ENCODE measurements around the gene NUSAP1.

The NUSAP1 gene

DNA sequence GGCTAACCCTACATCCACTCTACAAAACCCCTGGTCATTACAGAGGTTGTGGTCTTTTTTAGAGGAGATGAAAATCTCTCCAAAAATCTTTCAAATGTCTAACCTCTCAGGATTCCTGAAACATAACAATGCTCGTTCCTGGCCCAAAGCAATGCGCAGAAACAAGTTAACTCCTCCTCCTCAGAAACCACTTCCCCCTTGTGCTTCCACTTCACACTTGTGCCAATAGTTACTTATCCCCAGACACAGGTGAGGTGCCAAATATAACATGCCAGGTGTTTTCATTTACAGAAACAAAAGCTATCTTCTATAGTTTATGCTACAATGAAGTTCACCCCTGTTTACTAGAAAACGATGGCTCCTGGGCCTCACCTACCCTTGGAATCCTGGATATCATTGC is 63.4 kb downstream of the NUSAP1 start:
- TF ChIP-seq OSR1 (CRISPR knock-in tag; IDR thresholded peaks at IDR 0.05) (no peak), CSDC2 (CRISPR knock-in tag; IDR thresholded peaks at IDR 0.05) (no peak), TOX (CRISPR knock-in tag; IDR thresholded peaks at IDR 0.05; ENCODE audit: borderline replicate concordance) (no peak), ZNF565 (CRISPR knock-in tag; conservative IDR thresholded peaks at IDR 0.05; ENCODE audit: low read depth) (no peak), GLIS3 (CRISPR knock-in tag; IDR thresholded peaks at IDR 0.05) (no peak), ISL1 (CRISPR knock-in tag; IDR thresholded peaks at IDR 0.05) (no peak), BACH2 (CRISPR knock-in tag; IDR thresholded peaks at IDR 0.05; ENCODE audit: borderline replicate concordance) (no peak), ZNF70 (CRISPR knock-in tag; IDR thresholded peaks at IDR 0.05) (no peak), TCF4 (CRISPR knock-in tag; IDR thresholded peaks at IDR 0.05; ENCODE audit: borderline replicate concordance) (no peak), ZNF8 (CRISPR knock-in tag; IDR thresholded peaks at IDR 0.05) (no peak)
- TF ChIP-seq, protein P1, sequence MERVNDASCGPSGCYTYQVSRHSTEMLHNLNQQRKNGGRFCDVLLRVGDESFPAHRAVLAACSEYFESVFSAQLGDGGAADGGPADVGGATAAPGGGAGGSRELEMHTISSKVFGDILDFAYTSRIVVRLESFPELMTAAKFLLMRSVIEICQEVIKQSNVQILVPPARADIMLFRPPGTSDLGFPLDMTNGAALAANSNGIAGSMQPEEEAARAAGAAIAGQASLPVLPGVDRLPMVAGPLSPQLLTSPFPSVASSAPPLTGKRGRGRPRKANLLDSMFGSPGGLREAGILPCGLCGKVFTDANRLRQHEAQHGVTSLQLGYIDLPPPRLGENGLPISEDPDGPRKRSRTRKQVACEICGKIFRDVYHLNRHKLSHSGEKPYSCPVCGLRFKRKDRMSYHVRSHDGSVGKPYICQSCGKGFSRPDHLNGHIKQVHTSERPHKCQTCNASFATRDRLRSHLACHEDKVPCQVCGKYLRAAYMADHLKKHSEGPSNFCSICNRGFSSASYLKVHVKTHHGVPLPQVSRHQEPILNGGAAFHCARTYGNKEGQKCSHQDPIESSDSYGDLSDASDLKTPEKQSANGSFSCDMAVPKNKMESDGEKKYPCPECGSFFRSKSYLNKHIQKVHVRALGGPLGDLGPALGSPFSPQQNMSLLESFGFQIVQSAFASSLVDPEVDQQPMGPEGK (CRISPR knock-in tag; IDR thresholded peaks at IDR 0.05; ENCODE audit: borderline replicate concordance) = no peak
- TF ChIP-seq, protein P2, sequence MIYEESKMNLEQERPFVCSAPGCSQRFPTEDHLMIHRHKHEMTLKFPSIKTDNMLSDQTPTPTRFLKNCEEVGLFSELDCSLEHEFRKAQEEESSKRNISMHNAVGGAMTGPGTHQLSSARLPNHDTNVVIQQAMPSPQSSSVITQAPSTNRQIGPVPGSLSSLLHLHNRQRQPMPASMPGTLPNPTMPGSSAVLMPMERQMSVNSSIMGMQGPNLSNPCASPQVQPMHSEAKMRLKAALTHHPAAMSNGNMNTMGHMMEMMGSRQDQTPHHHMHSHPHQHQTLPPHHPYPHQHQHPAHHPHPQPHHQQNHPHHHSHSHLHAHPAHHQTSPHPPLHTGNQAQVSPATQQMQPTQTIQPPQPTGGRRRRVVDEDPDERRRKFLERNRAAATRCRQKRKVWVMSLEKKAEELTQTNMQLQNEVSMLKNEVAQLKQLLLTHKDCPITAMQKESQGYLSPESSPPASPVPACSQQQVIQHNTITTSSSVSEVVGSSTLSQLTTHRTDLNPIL (CRISPR knock-in tag; IDR thresholded peaks at IDR 0.05; ENCODE audit: low read depth) = no peak
- TF ChIP-seq, protein P3, sequence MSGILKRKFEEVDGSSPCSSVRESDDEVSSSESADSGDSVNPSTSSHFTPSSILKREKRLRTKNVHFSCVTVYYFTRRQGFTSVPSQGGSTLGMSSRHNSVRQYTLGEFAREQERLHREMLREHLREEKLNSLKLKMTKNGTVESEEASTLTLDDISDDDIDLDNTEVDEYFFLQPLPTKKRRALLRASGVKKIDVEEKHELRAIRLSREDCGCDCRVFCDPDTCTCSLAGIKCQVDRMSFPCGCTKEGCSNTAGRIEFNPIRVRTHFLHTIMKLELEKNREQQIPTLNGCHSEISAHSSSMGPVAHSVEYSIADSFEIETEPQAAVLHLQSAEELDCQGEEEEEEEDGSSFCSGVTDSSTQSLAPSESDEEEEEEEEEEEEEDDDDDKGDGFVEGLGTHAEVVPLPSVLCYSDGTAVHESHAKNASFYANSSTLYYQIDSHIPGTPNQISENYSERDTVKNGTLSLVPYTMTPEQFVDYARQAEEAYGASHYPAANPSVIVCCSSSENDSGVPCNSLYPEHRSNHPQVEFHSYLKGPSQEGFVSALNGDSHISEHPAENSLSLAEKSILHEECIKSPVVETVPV (CRISPR knock-in tag; IDR thresholded peaks at IDR 0.05) = no peak
- TF ChIP-seq, protein P4, sequence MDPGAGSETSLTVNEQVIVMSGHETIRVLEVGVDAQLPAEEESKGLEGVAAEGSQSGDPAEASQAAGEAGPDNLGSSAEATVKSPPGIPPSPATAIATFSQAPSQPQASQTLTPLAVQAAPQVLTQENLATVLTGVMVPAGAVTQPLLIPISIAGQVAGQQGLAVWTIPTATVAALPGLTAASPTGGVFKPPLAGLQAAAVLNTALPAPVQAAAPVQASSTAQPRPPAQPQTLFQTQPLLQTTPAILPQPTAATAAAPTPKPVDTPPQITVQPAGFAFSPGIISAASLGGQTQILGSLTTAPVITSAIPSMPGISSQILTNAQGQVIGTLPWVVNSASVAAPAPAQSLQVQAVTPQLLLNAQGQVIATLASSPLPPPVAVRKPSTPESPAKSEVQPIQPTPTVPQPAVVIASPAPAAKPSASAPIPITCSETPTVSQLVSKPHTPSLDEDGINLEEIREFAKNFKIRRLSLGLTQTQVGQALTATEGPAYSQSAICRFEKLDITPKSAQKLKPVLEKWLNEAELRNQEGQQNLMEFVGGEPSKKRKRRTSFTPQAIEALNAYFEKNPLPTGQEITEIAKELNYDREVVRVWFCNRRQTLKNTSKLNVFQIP (CRISPR knock-in tag; IDR thresholded peaks at IDR 0.05; ENCODE audit: borderline replicate concordance, low read depth) = no peak
- ATAC-seq = no peak

DNA sequence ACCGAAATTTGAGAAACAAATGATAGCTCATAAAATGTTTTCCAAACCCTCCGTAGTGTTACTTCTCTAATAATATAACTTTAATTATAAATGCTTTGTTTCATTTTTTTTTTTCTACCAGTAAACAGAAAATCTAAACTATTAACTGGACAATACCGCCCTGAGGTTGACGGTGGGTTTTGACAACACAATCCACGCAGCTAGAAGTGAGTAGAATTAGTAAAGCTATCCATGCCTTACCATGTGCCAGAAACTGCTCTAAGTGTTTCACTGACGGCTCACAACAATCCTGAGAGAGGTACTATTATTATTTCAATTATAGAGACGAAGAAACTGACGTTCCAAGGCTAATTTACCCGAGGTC is 69.2 kb downstream of the NUSAP1 start:
- no peak for TF ChIP-seq TCF4 (CRISPR knock-in tag; IDR thresholded peaks at IDR 0.05; ENCODE audit: borderline replicate concordance)
- TF ChIP-seq ZNF8 (CRISPR knock-in tag; IDR thresholded peaks at IDR 0.05) = no peak
- ATAC-seq = peak; percentile 52

DNA sequence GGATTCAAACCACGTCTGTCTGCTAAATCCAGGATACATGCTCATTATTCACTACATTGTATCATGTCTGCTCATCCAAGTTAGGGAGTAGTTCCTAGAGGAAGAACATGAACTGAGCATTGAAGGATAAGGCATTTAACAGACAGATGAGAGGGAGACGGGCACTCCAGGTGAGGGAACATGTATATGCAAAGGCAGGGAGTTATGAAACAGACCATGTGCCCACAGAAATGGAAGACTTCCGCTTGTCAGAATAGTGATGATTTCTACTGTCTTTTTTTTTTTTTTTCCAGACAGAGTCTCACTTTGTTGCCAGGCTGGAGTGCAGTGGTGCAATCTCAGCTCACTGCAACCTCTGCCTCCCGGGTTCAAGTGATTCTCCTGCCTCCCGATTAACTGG is 74.7 kb downstream of the NUSAP1 start:
- ATAC-seq = no peak
- no peak for TF ChIP-seq ISL1 (CRISPR knock-in tag; IDR thresholded peaks at IDR 0.05)

DNA sequence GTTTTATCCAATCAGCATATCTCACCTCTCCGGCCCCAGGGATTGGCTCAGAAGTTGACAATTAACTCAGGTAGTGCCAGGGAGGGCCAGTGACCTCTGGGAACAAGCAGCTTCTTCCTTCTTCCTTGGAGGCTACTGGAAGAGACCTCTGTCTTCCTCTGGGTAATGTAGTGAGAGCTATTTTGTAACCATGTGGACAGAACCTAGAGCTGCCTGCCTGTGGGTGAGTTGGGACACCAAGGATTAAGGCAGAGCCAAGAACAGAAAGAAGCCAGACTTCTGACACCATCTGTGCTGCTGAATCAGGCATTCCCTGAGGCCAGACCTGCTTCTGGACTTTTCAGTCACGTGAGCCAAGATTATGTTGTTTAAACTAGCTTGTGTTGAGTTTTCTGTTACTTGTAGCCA is 75.6 kb downstream of the NUSAP1 start:
- ATAC-seq = no peak
- TF ChIP-seq ISL1 (CRISPR knock-in tag; IDR thresholded peaks at IDR 0.05) (no peak), CSDC2 (CRISPR knock-in tag; IDR thresholded peaks at IDR 0.05) (no peak), ZNF565 (CRISPR knock-in tag; conservative IDR thresholded peaks at IDR 0.05; ENCODE audit: low read depth) (no peak), OSR1 (CRISPR knock-in tag; IDR thresholded peaks at IDR 0.05) (no peak), ZC3H10 (CRISPR knock-in tag; IDR thresholded peaks at IDR 0.05) (no peak), PPARA (CRISPR knock-in tag; IDR thresholded peaks at IDR 0.05; ENCODE audit: borderline replicate concordance) (no peak), ZNF70 (CRISPR knock-in tag; IDR thresholded peaks at IDR 0.05) (no peak)
- TF ChIP-seq, protein P4 (CRISPR knock-in tag; IDR thresholded peaks at IDR 0.05; ENCODE audit: borderline replicate concordance, low read depth) = no peak
- TF ChIP-seq, protein P2 (CRISPR knock-in tag; IDR thresholded peaks at IDR 0.05; ENCODE audit: low read depth) = no peak

DNA sequence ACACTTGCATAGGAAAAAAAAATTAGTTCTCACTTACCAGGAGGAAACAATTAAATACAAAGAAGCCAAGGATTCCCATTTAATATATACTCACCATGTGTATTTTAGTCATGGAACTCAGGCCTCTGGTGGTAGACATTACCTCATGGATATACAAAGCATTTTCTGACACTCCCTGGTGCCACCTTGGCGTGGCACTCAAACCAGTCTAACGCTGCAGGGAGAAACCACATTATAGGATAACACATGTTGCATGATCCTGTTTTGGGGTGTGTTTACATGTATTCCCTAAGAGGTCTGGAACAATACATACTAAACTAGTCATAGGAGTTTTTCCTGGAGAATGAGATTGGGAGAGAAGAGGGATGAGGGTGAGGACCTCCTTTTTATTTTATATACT is 78.3 kb downstream of the NUSAP1 start:
- TF ChIP-seq ZFP3 (CRISPR knock-in tag; IDR thresholded peaks at IDR 0.05) (no peak), ZFP30 (CRISPR knock-in tag; IDR thresholded peaks at IDR 0.05) (no peak), GLIS3 (CRISPR knock-in tag; IDR thresholded peaks at IDR 0.05) (no peak), PPARA (CRISPR knock-in tag; IDR thresholded peaks at IDR 0.05; ENCODE audit: borderline replicate concordance) (no peak), ISL1 (CRISPR knock-in tag; IDR thresholded peaks at IDR 0.05) (no peak), OSR1 (CRISPR knock-in tag; IDR thresholded peaks at IDR 0.05) (no peak)
- TF ChIP-seq, protein P3 (CRISPR knock-in tag; IDR thresholded peaks at IDR 0.05) = no peak
- no peak for ATAC-seq

Measured in SK-N-SH treated with all-trans-retinoic acid at 6 μM for 48 hours (cell line).